GM12872 (cell line): ENCODE measurements around the gene MIOS.

ENCODE experiments used
- CTCF ChIP-seq: IDR thresholded peaks from 3 replicates; pipeline ENCODE4 v1.5.1; 2011; ENCODE audit warnings: low read depth, mild to moderate bottlenecking, low read length, moderate library complexity; ENCODE audit not compliant: insufficient read depth

Gene MIOS

GRCh38 chr7:7526006-7526405 is 40.7 kb upstream of the MIOS start:
- TF ChIP-seq CTCF: no peak

GRCh38 chr7:7527047-7527446 is 39.6 kb upstream of the MIOS start:
- TF ChIP-seq CTCF: no peak

- no peak for TF ChIP-seq CTCF
These were observed 37.4 kb upstream of the MIOS start for GRCh38 chr7:7529328-7529727.

GRCh38 chr7:7533831-7534430 is 32.8 kb upstream of the MIOS start:
- TF ChIP-seq CTCF: no peak

GRCh38 chr7:7535691-7536090 is 31.0 kb upstream of the MIOS start, which contains the start of gene COL28A1:
COL28A1 (minus strand) TSS chr7:7535873; CDS start chr7:7532875, 2,998 bp downstream.
- no peak for TF ChIP-seq CTCF

GRCh38 chr7:7536396-7537019 is 30.2 kb upstream of the MIOS start:
- no peak for TF ChIP-seq CTCF

GRCh38 chr7:7537711-7538110 is 29.0 kb upstream of the MIOS start:
- no peak for TF ChIP-seq CTCF
